Embryonic facial prominence (tissue), 1 donor: ENCODE results near the gene TECR.

ENCODE experiments used
- DNase-seq: peaks from one replicate; pipeline ENCODE4 v3.0.0-alpha.2; 2016; ENCODE audit errors: extremely low spot score

Gene TECR

GRCh38 chr19:14507704-14508542 lies 21.5 kb upstream of the TECR start:
- no peak for DNase-seq

- no peak for DNase-seq
Measured at GRCh38 chr19:14510311-14511228, 18.8 kb upstream of the TECR start.

- no peak for DNase-seq
Measured at GRCh38 chr19:14511229-14511593, 18.2 kb upstream of the TECR start.

- no peak for DNase-seq
Measured at GRCh38 chr19:14512406-14512961, 16.9 kb upstream of the TECR start.

GRCh38 chr19:14514215-14514863 lies 15.1 kb upstream of the TECR start:
- DNase-seq, result no peak

GRCh38 chr19:14515501-14516047 lies 13.8 kb upstream of the TECR start:
- no peak for DNase-seq

- no peak for DNase-seq
Measured at GRCh38 chr19:14516048-14516534, 13.3 kb upstream of the TECR start.

GRCh38 chr19:14516746-14517438 lies 12.5 kb upstream of the TECR start:
- DNase-seq, result no peak

- DNase-seq, result no peak
Measured at GRCh38 chr19:14517446-14517839, 12.0 kb upstream of the TECR start.

GRCh38 chr19:14517840-14518505 lies 11.4 kb upstream of the TECR start, which contains the start of gene DNAJB1:
DNAJB1 (minus strand) TSS chr19:14518397; CDS start chr19:14518349, 48 bp downstream.
- DNase-seq, result peak; percentile 94

- no peak for DNase-seq
Measured at GRCh38 chr19:14519245-14519859, 10.0 kb upstream of the TECR start.

- no peak for DNase-seq
Measured at GRCh38 chr19:14519860-14520407, 9.5 kb upstream of the TECR start.

GRCh38 chr19:14520543-14520942 lies 8.9 kb upstream of the TECR start:
- no peak for DNase-seq

- DNase-seq, result no peak
Measured at GRCh38 chr19:14525729-14526128, 3.7 kb upstream of the TECR start.

- no peak for DNase-seq
Measured at GRCh38 chr19:14526423-14526822, 3.0 kb upstream of the TECR start.

GRCh38 chr19:14528419-14529253 lies 758 bp upstream of the TECR start:
- DNase-seq, result no peak

- no peak for DNase-seq
Measured at GRCh38 chr19:14530005-14530348, 583 bp downstream of the TECR start.

- no peak for DNase-seq
Measured at GRCh38 chr19:14530506-14530905, 1.1 kb downstream of the TECR start.

- DNase-seq, result no peak
Measured at GRCh38 chr19:14533450-14533849, 4.1 kb downstream of the TECR start.
